GM19328 (cell line): ENCODE data around the gene GSG1.
A peak's percentile ranks its signal among the peaks of the same experiment; 100 is the strongest.
"Not testable (repeated sequence)": the region's sequence is repeated elsewhere in the genome, so short reads cannot be mapped to it uniquely, and the experiment has no call there.

ENCODE experiments used
- ATAC-seq: cut with Tn5 transposase; IDR thresholded peaks from one replicate; pipeline ENCODE4 v1.9.1; 2021; ENCODE audit warnings: mild to moderate bottlenecking, moderate library complexity; ENCODE audit not compliant: unreplicated experiment

Gene GSG1

GRCh38 chr12:13066014-13066413, 37.5 kb downstream of the GSG1 start:
- ATAC-seq: no peak

- ATAC-seq: no peak
These were observed 40.8 kb downstream of the GSG1 start for GRCh38 chr12:13062669-13063068.

- ATAC-seq: no peak
These were observed 42.1 kb downstream of the GSG1 start for GRCh38 chr12:13061377-13061776.

GRCh38 chr12:13060581-13060980, 42.9 kb downstream of the GSG1 start:
- ATAC-seq: no peak

GRCh38 chr12:13053617-13054016, 49.9 kb downstream of the GSG1 start:
- ATAC-seq: not testable (repeated sequence)

GRCh38 chr12:13052421-13052820, 51.0 kb downstream of the GSG1 start:
- ATAC-seq: no peak

GRCh38 chr12:13049816-13050215, 53.7 kb downstream of the GSG1 start:
- ATAC-seq: no peak

GRCh38 chr12:13046964-13047363, 56.5 kb downstream of the GSG1 start:
- no peak for ATAC-seq

- ATAC-seq: no peak
These were observed 57.7 kb downstream of the GSG1 start for GRCh38 chr12:13045816-13046215.

- ATAC-seq: no peak
These were observed 58.6 kb downstream of the GSG1 start for GRCh38 chr12:13044906-13045299.

- peak; percentile 94 for ATAC-seq
These were observed 59.2 kb downstream of the GSG1 start, which contains the start of gene FAM234B for GRCh38 chr12:13044002-13044905. TSS of gene FAM234B (plus strand) at chr12:13044381. CDS start at chr12:13044404, 23 bp downstream.

GRCh38 chr12:13042666-13043230, 60.7 kb downstream of the GSG1 start:
- ATAC-seq: no peak

- no peak for ATAC-seq
These were observed 62.2 kb downstream of the GSG1 start for GRCh38 chr12:13041224-13041623.

GRCh38 chr12:13039328-13039956, 64.0 kb downstream of the GSG1 start:
- ATAC-seq: no peak

- no peak for ATAC-seq
These were observed 64.8 kb downstream of the GSG1 start for GRCh38 chr12:13038491-13039161.

- ATAC-seq: no peak
These were observed 66.6 kb downstream of the GSG1 start for GRCh38 chr12:13036881-13037280.

- ATAC-seq: not testable (repeated sequence)
These were observed 68.1 kb downstream of the GSG1 start for GRCh38 chr12:13035335-13035734.
